Measurements from ENCODE around the gene PAX2.

The PAX2 gene

GRCh38 chr10:100829933-100830727 lies 84.7 kb downstream of the PAX2 start:
- H3K27ac ChIP-seq, result no peak overlapping the region
- TF ChIP-seq ZFX (IDR thresholded peaks at IDR 0.05), result no peak
- TF ChIP-seq, protein P1, sequence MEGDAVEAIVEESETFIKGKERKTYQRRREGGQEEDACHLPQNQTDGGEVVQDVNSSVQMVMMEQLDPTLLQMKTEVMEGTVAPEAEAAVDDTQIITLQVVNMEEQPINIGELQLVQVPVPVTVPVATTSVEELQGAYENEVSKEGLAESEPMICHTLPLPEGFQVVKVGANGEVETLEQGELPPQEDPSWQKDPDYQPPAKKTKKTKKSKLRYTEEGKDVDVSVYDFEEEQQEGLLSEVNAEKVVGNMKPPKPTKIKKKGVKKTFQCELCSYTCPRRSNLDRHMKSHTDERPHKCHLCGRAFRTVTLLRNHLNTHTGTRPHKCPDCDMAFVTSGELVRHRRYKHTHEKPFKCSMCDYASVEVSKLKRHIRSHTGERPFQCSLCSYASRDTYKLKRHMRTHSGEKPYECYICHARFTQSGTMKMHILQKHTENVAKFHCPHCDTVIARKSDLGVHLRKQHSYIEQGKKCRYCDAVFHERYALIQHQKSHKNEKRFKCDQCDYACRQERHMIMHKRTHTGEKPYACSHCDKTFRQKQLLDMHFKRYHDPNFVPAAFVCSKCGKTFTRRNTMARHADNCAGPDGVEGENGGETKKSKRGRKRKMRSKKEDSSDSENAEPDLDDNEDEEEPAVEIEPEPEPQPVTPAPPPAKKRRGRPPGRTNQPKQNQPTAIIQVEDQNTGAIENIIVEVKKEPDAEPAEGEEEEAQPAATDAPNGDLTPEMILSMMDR (conservative IDR thresholded peaks at IDR 0.05), result no peak

- H3K27ac ChIP-seq, result no peak overlapping the region
- TF ChIP-seq, protein P1 (conservative IDR thresholded peaks at IDR 0.05), result no peak
- TF ChIP-seq ZFX (IDR thresholded peaks at IDR 0.05), result no peak
Measured at GRCh38 chr10:100830728-100831111, 85.3 kb downstream of the PAX2 start.

GRCh38 chr10:100831742-100832141 lies 86.4 kb downstream of the PAX2 start:
- no peak overlapping the region for H3K27ac ChIP-seq
- TF ChIP-seq ZFX (IDR thresholded peaks at IDR 0.05), result no peak
- TF ChIP-seq, protein P1 (conservative IDR thresholded peaks at IDR 0.05), result no peak

GRCh38 chr10:100835810-100836209 lies 90.4 kb downstream of the PAX2 start:
- TF ChIP-seq, protein P1 (conservative IDR thresholded peaks at IDR 0.05), result no peak
- no peak for TF ChIP-seq ZFX (IDR thresholded peaks at IDR 0.05)
- H3K27ac ChIP-seq, result no peak overlapping the region

DNA sequence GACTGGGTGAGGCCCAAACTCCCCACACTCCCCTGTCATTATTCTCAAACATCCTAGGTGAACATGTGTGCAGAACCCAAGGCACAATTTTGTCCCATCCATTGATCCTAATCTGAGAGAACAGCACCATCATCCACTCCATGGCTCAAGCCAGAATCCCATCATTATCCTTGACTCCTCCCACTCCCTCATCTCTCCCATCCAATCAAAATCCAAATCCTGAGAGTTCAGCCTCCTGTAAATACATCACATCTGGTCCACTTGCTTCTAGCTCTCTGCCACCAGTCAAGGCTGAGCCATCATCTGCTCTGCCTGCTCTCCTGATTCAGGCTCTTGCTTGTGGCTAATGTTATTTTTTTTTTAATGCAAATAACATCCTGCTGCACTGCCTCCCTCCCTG lies 91.5 kb downstream of the PAX2 start:
- no peak overlapping the region for H3K27ac ChIP-seq
- no peak for TF ChIP-seq ZFX (IDR thresholded peaks at IDR 0.05)
- TF ChIP-seq, protein P1 (conservative IDR thresholded peaks at IDR 0.05), result no peak

DNA sequence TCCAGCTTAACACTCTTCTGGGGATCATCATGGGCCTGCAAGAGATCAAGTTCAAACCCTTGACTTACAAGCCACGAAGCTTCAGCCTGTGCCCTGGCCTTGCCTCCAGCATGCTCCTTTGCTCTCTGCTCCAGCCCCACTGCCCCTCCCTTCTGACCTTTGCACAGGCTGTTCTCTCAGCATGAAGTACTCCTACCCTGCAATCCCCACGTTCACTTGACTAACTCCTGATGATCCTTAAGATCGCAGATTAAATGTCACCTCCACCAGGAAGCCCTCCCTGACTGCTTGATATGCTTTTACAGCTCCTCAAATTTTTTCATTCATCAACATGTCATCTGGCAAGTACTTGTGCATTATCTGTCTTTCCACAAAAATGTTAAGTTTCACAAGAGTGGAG lies 91.9 kb downstream of the PAX2 start:
- no peak overlapping the region for H3K27ac ChIP-seq
- no peak for TF ChIP-seq ZFX (IDR thresholded peaks at IDR 0.05)
- TF ChIP-seq, protein P1 (conservative IDR thresholded peaks at IDR 0.05), result no peak

DNA sequence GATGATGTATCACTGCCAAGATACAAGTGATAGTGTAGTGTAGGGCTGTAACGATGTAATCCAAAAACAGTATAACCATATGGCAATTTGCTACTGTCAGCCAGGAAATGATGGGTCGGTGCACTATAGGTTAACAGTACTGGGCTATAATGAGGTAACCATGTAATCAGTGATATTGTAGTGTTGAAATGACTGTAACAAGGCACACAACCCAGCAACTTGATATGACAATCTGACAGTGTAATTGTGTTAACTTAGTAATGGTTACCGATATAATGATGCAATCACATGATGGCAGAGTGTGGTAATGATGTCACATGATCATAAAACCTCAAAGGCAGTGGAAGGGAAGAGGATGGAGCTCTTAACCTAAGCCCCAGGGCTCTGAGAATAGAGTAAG lies 93.6 kb downstream of the PAX2 start:
- TF ChIP-seq ZFX (IDR thresholded peaks at IDR 0.05), result no peak
- TF ChIP-seq, protein P1 (conservative IDR thresholded peaks at IDR 0.05), result no peak

More for the DNA sequence above, 93.6 kb downstream of the PAX2 start:
- H3K27ac ChIP-seq, result no peak overlapping the region
